Glutamatergic neuron (in vitro differentiated cells): Measurements from ENCODE around the gene LDLRAD3. TPM values are rescaled to one million over a fixed set of nuclear protein-coding genes. Genes with fewer than 3 reads are reported as not detected.
A peak's percentile ranks its signal among the peaks of the same experiment; 100 is the strongest.

Experiments used
- DNase-seq: peaks from one replicate; pipeline ENCODE4 v3.0.0; 2022
- H3K27ac Mint-ChIP-seq: one replicate; pipeline ENCODE4 v1.8.0; 2020; ENCODE audit warnings: mild to moderate bottlenecking, mixed read lengths, inconsistent platforms; ENCODE audit not compliant: unreplicated experiment
- H3K27me3 Mint-ChIP-seq: one replicate; pipeline ENCODE4 v1.8.0; 2020; ENCODE audit warnings: mild to moderate bottlenecking, moderate library complexity, mixed read lengths, inconsistent platforms; ENCODE audit not compliant: unreplicated experiment
- H3K36me3 Mint-ChIP-seq: one replicate; pipeline ENCODE4 v1.8.0; 2020; ENCODE audit warnings: mild to moderate bottlenecking, mixed read lengths, inconsistent platforms; ENCODE audit not compliant: unreplicated experiment
- H3K4me1 Mint-ChIP-seq: one replicate; pipeline ENCODE4 v1.8.0; 2020; ENCODE audit warnings: mild to moderate bottlenecking, low read depth, mixed read lengths, inconsistent platforms; ENCODE audit not compliant: unreplicated experiment
- H3K4me3 Mint-ChIP-seq: one replicate; pipeline ENCODE4 v1.8.0; 2020; ENCODE audit warnings: mild to moderate bottlenecking, mixed read lengths, inconsistent platforms; ENCODE audit not compliant: unreplicated experiment
- H3K9me3 Mint-ChIP-seq: one replicate; pipeline ENCODE4 v1.8.0; 2020; ENCODE audit warnings: mild to moderate bottlenecking, moderate library complexity, mixed read lengths, inconsistent platforms; ENCODE audit not compliant: unreplicated experiment
- total RNA-seq: library from RNA; stranded (reverse); fragmentation: NEBNext Ultra II Directional; extraction: Animal tissue kit (Norgen Biotek cat#: 25700); gene quantifications from one replicate; pipeline ENCODE4 v1.2.1, GENCODE V29; 2021; ENCODE audit not compliant: unreplicated experiment
- TF ChIP-seq, protein P1 (sequence below): fragments of 200-600 bp; sonication (generic); IDR thresholded peaks from one replicate; pipeline ENCODE4 v1.5.0; 2021; ENCODE audit not compliant: partially characterized antibody, unreplicated experiment

Gene LDLRAD3
- total RNA-seq, 1 donor from 2014 or later = 59.9 TPM

DNA sequence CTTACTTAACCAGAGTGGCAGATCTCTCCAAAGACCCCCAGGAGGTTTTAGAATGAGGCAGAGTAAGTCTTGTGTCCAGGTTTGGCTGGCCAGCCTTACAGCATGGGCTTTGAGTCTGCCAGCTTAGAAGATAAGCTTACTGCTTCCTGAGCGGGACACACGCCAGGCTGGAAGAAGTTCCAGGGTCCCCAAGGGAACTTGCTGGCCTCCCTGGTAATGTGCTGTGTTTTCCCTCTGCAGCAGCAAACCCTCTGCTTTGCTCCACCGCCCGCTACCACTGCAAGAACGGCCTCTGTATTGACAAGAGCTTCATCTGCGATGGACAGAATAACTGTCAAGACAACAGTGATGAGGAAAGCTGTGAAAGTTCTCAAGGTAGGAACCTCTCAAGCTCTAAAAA is 154.2 kb downstream of the LDLRAD3 start:
- H3K36me3 Mint-ChIP-seq = peaks cover 16% of the 10 kb centered on the region
- peak; percentile 43 for DNase-seq

DNA sequence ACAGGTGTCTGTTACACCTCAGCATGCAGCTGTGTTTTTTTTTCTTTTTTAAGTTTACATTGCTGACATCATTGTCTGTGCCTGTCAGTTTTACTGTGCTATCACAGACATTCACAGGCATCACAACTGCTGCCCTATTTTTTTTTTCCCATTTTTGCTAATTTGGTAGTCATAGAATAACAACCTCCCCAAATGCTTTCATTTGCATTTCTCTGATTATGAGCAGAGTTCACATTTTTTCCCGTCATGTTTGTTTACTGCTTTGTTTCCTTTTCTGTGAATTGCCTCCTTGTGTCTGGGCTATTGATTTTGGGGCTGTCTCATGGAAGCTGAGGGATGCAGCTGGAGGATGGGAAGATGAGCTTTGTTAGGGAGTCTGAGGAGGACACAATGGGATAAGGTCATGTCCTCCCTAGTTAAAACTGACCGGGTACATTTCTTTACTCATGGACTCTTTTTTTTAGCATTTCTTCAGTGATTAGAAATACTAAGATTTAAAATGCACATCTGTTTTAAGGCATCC is 155.1 kb downstream of the LDLRAD3 start:
- peak overlapping the region; percentile 64 for H3K27ac Mint-ChIP-seq
- H3K36me3 Mint-ChIP-seq = peaks cover 13% of the 10 kb centered on the region
- TF ChIP-seq, protein P1, sequence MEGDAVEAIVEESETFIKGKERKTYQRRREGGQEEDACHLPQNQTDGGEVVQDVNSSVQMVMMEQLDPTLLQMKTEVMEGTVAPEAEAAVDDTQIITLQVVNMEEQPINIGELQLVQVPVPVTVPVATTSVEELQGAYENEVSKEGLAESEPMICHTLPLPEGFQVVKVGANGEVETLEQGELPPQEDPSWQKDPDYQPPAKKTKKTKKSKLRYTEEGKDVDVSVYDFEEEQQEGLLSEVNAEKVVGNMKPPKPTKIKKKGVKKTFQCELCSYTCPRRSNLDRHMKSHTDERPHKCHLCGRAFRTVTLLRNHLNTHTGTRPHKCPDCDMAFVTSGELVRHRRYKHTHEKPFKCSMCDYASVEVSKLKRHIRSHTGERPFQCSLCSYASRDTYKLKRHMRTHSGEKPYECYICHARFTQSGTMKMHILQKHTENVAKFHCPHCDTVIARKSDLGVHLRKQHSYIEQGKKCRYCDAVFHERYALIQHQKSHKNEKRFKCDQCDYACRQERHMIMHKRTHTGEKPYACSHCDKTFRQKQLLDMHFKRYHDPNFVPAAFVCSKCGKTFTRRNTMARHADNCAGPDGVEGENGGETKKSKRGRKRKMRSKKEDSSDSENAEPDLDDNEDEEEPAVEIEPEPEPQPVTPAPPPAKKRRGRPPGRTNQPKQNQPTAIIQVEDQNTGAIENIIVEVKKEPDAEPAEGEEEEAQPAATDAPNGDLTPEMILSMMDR = no peak
- peaks cover 27% of the 10 kb centered on the region for H3K4me1 Mint-ChIP-seq
- H3K9me3 Mint-ChIP-seq = peaks cover 6% of the 10 kb centered on the region
- peak overlapping the region; percentile 13 for H3K4me3 Mint-ChIP-seq
- no peak for DNase-seq
- peaks cover 2% of the 10 kb centered on the region for H3K27me3 Mint-ChIP-seq

More for the DNA sequence above, 154.2 kb downstream of the LDLRAD3 start:
- Mint-ChIP-seq H3K4me1 (peaks cover 27% of the 10 kb centered on the region), H3K9me3 (peaks cover 6% of the 10 kb centered on the region), H3K4me3 (peak overlapping the region; percentile 35), H3K27ac (peak overlapping the region; percentile 64), H3K27me3 (peaks cover 2% of the 10 kb centered on the region)
- TF ChIP-seq, protein P1 = no peak

DNA sequence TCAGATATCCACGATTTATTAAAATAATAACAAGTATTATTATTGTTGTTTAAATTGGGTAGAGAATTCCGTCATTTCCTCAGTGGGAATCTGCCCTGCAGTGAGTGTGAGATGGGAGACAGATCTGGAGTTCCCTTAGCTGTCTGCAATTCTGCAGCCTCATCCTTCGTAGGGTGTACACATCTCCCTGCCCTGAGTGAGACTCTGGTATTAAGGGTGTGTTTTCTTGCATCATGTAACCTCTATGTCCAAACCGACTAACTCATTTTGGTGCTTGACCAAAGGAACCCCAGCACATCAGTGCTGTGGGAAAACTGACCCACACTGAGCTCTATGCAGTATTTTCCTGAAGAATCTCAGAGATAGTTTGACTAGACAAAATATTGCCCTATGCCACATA is 157.6 kb downstream of the LDLRAD3 start:
- DNase-seq = no peak
- Mint-ChIP-seq H3K36me3 (peaks cover 9% of the 10 kb centered on the region), H3K4me3 (no peak overlapping the region), H3K9me3 (peaks cover 6% of the 10 kb centered on the region), H3K27me3 (peaks cover 5% of the 10 kb centered on the region), H3K27ac (no peak overlapping the region), H3K4me1 (peaks cover 33% of the 10 kb centered on the region)
- TF ChIP-seq, protein P1 = no peak

DNA sequence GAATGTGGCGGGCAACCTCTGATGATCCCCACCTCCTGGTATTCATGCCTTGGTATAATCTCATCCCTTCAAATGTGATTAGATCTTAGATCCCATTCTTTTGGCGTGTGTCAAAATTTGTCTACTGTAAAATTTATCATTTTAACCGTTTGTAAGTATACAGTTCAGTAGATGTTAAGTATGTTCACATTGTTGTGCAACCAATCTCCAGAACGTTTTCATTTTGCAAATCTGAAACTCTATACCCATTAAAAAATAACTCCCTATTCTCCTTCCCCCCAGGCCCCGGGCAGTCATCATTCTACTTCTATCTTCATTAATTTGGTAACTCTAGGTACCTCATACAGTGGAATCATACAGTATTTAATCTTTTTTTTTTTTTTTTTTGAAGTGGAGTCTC is 159.0 kb downstream of the LDLRAD3 start:
- DNase-seq = no peak
- Mint-ChIP-seq H3K4me3 (no peak overlapping the region), H3K4me1 (peaks cover 27% of the 10 kb centered on the region), H3K9me3 (peaks cover 4% of the 10 kb centered on the region), H3K27ac (no peak overlapping the region), H3K27me3 (peaks cover 3% of the 10 kb centered on the region), H3K36me3 (peaks cover 9% of the 10 kb centered on the region)
- TF ChIP-seq, protein P1 = no peak

DNA sequence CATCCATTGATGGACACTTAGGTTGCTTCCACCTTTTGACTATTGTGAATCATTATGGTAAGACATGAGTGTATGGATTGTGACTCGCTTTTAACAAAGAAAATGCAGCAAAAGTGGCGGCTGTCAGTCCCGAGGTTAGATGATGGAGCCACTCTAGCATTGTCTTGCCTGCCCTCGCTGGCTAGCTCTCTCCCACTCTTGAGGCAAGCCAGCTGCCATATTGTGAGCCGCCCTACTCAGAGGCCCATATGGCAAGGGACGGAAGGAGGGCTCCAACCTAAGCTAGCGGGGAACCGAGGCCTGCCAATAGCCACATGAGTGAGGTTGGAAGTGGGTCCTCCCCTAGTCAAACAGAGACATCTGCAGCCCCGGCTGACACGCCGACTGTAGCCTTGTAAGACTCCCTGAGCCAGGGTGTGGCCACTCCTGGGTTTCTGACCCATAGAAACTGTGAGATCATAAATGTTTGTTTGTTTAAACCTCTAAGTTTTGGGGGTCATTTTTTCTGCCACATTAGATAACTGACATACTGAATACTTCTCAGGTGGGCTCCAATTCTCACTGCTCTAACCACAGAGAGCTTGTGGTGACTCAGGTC is 160.2 kb downstream of the LDLRAD3 start:
- TF ChIP-seq, protein P1 = no peak
- Mint-ChIP-seq H3K27ac (no peak overlapping the region), H3K4me1 (peaks cover 20% of the 10 kb centered on the region), H3K4me3 (no peak overlapping the region), H3K27me3 (peaks cover 9% of the 10 kb centered on the region), H3K9me3 (peaks cover 7% of the 10 kb centered on the region), H3K36me3 (peaks cover 9% of the 10 kb centered on the region)
- DNase-seq = no peak
